Upper lobe of right lung (tissue), 1 donor: Measurements from ENCODE around the gene MYBPH. TPM values are rescaled to one million over a fixed set of nuclear protein-coding genes. Genes with fewer than 3 reads are reported as not detected.

Source experiments
- ATAC-seq: fragments of 200-7000 bp; cut with Tn5 transposase; one replicate; pipeline ENCODE4 v1.9.1; 2020; ENCODE audit warnings: mild to moderate bottlenecking, moderate library complexity
- DNase-seq: peaks from one replicate; pipeline ENCODE4 v3.0.0-alpha.2; 2020
- H3K27ac ChIP-seq: fragments of 200-600 bp; one replicate; pipeline ENCODE4 v1.8.0; 2022
- H3K27me3 ChIP-seq: fragments of 200-600 bp; one replicate; pipeline ENCODE4 v1.8.0; 2022; ENCODE audit warnings: mild to moderate bottlenecking
- H3K36me3 ChIP-seq: fragments of 200-600 bp; one replicate; pipeline ENCODE4 v1.8.0; 2022
- H3K4me1 ChIP-seq: fragments of 200-600 bp; one replicate; pipeline ENCODE4 v1.8.0; 2022
- H3K4me3 ChIP-seq: fragments of 200-600 bp; one replicate; pipeline ENCODE4 v1.8.0; 2022; ENCODE audit warnings: mild to moderate bottlenecking
- H3K9me3 ChIP-seq: fragments of 200-600 bp; one replicate; pipeline ENCODE4 v1.8.0; 2022
- CTCF ChIP-seq: fragments of 200-600 bp; IDR thresholded peaks from one replicate; pipeline ENCODE4 v1.8.0; 2022; ENCODE audit warnings: antibody characterized with exemption
- intact Hi-C: fragments of 100-400 bp; cut with DNase I; formaldehyde crosslinking; loops from one replicate; pipeline ENCODE4 v1.11.0; 2022
- total RNA-seq: library from RNA; stranded (reverse); fragmentation: NEBNext Ultra II Directional; extraction: Animal tissue kit (Norgen Biotek cat#: 25700); gene quantifications from one replicate; pipeline ENCODE4 v1.2.1, GENCODE V29; 2021
- donor health status: DM: no; HTN: yes; CAD: no; lungs with severe emphysema.

Gene MYBPH
- total RNA-seq, 1 donor from 2014 or later = not detected

GRCh38 chr1:203190949-203191348 lies 15.3 kb upstream of the MYBPH start:
- Histone ChIP-seq H3K9me3 (no peaks in the 10 kb centered on the region), H3K4me3 (no peak overlapping the region), H3K27ac (no peak overlapping the region), H3K4me1 (peaks cover 6% of the 10 kb centered on the region), H3K36me3 (no peaks in the 10 kb centered on the region), H3K27me3 (no peaks in the 10 kb centered on the region)
- DNase-seq (no peak), ATAC-seq (no peak)
- intact Hi-C loops = no loop called here
- no peak for TF ChIP-seq CTCF

- no peak for TF ChIP-seq CTCF
- peaks cover 6% of the 10 kb centered on the region for H3K4me1 ChIP-seq
- no peak overlapping the region for H3K27ac ChIP-seq
- H3K9me3 ChIP-seq = no peaks in the 10 kb centered on the region
- H3K4me3 ChIP-seq = no peak overlapping the region
- no peaks in the 10 kb centered on the region for H3K36me3 ChIP-seq
- DNase-seq (peak; percentile 36), ATAC-seq (no peak)
- intact Hi-C loops = no loop called here
- no peaks in the 10 kb centered on the region for H3K27me3 ChIP-seq
Measured at GRCh38 chr1:203189951-203190352, 14.3 kb upstream of the MYBPH start.

- no peak for ATAC-seq
Measured at GRCh38 chr1:203188686-203189232, 13.1 kb upstream of the MYBPH start.

GRCh38 chr1:203187689-203188264 lies 12.2 kb upstream of the MYBPH start:
- Histone ChIP-seq H3K4me3 (no peak overlapping the region), H3K9me3 (no peaks in the 10 kb centered on the region), H3K36me3 (no peaks in the 10 kb centered on the region), H3K27me3 (no peaks in the 10 kb centered on the region), H3K27ac (peak overlapping the region; percentile 55), H3K4me1 (peaks cover 6% of the 10 kb centered on the region)
- ATAC-seq = no peak
- no peak for TF ChIP-seq CTCF
- intact Hi-C loops = no loop called here
- no peak for DNase-seq

More at GRCh38 chr1:203188686-203189232, 13.1 kb upstream of the MYBPH start:
- no peak for TF ChIP-seq CTCF
- Histone ChIP-seq H3K4me3 (no peak overlapping the region), H3K36me3 (no peaks in the 10 kb centered on the region), H3K27ac (no peak overlapping the region), H3K4me1 (peaks cover 6% of the 10 kb centered on the region), H3K27me3 (no peaks in the 10 kb centered on the region), H3K9me3 (no peaks in the 10 kb centered on the region)
- intact Hi-C loops = no loop called here
- DNase-seq = no peak

GRCh38 chr1:203187304-203187685 lies 11.7 kb upstream of the MYBPH start:
- no peaks in the 10 kb centered on the region for H3K36me3 ChIP-seq
- TF ChIP-seq CTCF = no peak
- DNase-seq (peak; percentile 56), ATAC-seq (no peak)
- H3K9me3 ChIP-seq = no peaks in the 10 kb centered on the region
- H3K27me3 ChIP-seq = no peaks in the 10 kb centered on the region
- peak overlapping the region; percentile 55 for H3K27ac ChIP-seq
- H3K4me1 ChIP-seq = peaks cover 6% of the 10 kb centered on the region
- intact Hi-C loops = no loop called here
- no peak overlapping the region for H3K4me3 ChIP-seq
